HG03066 (cell line): ENCODE results near the gene GLIS1.
"Not testable (repeated sequence)": the region's sequence is repeated elsewhere in the genome, so short reads cannot be mapped to it uniquely, and the experiment has no call there.

Source experiments
- ATAC-seq: cut with Tn5 transposase; IDR thresholded peaks from one replicate; pipeline ENCODE4 v1.9.1; 2021; ENCODE audit warnings: low read depth; ENCODE audit not compliant: unreplicated experiment

The GLIS1 gene

DNA sequence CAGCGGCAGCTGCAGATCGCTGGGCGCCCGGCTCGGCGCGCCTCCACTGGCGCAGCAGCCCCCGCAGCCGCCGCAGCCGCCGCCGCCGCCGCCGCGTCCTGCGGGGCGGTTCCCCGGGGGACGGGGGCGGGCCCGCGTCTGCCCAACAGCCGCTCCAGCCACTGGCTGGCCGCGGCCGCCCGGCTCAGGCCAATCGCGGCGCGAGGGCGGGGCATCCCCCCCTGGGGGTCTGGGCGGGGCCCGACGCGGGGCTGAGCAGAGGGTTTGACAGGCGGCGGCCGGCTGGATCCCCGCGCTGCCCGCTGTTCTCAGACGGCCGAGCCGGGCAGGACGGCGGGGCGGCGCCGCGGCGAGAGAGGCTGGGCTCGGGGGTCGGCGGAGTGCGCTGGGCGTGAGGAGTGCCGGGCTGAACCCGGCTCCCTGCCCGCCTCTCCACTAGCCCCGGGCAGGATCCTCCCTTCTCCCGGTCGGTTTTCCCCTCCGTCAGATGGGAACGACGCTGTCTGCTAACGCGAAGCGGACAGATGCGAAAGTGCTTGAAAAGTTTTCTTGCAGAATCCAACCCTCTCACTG is at the start of gene GLIS1:
Gene GLIS1, minus strand, starts transcription at position 56 of the 573 bp plus-strand sequence. CDS start 1,100 bp downstream, outside the sequence.
- ATAC-seq, result peak; percentile 93

DNA sequence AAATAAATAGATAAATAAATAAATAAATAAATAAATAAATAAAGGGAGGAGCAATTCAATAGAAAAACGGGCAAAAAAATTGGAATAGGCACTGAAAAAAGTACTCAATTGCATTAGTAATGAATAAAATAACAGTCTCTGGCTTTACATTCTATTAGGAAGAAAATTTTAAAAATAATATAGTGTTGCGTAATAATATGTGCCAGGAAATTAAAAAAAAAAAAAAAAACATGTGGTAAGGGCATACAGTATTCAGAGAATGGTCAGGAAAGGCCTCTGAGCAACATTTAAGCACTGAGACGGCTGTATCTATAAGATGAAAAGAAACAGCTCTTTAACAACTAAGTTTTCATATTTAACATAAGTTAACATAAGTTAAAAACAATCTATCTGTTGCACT is 48.7 kb upstream of the GLIS1 start:
- ATAC-seq, result no peak

DNA sequence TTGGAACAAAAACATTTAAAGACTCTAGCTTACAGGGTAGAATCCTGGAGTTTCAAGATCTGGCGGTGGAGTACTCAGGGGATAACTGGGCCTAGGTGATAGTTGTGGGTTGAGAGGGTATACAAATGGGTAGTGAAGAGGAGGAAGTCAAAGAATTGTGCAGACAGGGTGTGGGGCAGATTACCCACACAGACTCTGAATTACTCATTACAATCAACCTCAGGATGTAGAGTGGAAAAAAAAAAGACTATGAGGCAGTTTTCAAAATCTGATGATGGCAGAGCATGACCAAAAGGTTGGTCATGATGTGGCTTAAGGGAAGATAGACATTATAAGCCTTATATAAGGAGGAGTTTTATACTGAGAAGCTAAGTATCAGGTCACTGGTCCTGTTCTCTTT is 44.1 kb upstream of the GLIS1 start:
- no peak for ATAC-seq

DNA sequence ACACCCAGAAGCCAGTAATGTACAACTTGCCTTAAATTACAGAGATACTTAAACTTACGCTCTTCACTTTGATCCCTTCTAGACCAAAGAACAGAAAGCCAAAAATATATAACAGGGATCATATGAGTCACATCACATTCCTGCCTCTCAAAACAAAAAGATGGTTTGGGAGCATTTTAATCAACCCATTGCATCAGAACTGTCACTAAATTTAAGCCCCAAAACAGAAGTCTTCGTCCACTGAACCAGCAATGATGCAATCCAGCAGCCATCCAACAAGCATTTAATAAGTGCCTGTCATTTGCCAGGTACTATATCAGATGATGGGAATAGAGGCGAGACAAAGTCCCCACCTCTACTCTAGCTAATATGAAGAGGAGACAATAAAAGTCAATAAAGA is 42.7 kb upstream of the GLIS1 start:
- ATAC-seq, result no peak

DNA sequence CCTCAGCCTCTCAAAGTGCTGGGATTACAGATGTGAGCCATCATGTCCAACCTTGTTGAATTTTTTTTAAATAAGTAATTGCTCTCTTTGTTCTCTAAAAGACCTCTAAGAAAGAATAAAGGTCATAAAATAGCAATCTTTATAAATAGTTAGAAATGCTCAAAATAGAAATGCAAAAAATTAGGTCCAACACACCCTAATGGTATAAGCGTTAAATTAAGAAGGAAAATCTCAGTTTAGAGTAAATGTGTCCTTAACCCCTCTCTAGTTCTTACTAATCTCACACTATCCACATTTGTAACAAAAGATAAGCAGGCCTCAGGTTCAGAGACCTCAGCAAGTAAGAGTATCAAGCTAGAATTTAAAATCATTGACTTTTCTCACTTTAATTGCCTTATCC is 38.3 kb upstream of the GLIS1 start:
- no peak for ATAC-seq

DNA sequence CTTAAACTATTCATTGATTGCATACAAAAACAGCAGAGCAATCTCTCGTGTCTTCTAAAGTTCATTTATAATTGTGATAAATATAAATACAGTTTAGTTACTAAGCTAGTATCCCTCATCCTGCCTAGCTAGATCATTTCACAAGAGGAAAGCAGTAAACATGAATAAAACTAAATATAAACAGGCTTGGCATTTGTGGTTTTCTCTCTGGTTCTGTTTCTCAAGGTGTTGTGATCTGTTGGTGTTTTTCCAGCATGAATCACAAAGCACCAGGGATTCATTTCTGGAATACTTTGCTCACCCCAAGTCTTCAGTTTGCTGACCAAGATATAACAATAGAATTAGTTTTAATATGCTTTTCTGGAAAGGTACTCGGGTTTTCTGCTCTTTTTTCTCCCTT is 32.7 kb upstream of the GLIS1 start:
- no peak for ATAC-seq

DNA sequence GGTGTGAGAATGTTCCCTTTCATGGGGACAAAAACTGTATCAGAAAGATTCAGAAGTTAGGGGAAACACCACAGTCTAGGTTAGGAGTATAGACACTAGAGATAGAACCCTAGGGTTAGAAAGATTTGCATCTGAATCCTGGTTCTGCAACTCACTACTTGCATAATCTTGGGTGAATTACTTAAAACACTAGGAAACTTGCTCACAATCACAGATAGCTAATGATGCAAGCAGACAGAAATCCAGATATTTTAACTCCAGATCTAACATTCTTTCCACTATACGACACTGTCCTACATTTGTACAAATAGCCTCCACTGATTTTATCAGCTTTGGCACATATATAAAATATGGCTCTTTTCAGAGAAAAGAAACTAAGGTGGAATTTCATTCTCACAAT is 30.8 kb upstream of the GLIS1 start:
- ATAC-seq, result no peak

DNA sequence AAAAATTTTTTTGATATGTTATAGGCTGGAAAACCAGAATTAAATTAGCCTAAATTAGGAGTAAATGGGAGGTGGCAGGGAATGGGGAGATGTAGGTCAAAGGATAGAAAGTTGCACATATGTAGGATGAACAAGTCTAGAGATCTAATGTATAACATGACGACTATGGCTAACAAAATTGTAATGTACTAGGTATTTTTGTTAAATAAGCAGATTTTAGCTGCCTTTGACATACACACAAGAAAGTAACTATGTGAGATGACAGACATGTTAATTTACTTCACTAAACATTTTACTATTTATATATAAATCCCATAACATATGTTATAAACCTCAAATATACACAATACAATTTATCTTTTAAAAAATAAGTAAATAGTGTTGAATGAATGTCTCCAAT is 30.2 kb upstream of the GLIS1 start:
- ATAC-seq, result no peak

DNA sequence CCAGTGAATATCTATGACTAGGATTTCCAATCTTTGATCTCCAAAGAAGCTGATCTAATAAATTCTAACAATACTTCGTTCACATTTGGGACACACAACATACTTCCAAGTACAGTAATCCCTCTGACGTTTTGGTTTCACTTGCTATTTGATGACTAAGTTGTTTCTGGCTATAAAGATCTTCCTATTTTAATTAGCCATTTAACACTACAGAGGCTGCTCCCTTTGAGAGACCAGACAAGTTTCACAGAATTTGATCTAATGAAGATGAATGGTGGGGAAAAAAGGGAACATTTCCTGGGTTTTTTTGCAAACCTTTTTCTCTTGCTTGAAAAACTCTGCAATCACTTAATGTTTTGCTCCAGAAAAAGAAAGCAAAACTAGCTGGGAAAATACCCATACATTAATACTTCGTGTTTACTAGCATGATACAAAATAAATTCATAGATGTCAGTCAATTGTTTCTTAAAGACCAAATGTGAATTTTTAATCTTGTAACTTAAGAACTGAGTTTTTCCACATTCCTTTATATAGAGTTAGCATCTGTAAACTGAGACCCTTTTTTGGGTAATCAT is 28.0 kb upstream of the GLIS1 start:
- ATAC-seq, result no peak

DNA sequence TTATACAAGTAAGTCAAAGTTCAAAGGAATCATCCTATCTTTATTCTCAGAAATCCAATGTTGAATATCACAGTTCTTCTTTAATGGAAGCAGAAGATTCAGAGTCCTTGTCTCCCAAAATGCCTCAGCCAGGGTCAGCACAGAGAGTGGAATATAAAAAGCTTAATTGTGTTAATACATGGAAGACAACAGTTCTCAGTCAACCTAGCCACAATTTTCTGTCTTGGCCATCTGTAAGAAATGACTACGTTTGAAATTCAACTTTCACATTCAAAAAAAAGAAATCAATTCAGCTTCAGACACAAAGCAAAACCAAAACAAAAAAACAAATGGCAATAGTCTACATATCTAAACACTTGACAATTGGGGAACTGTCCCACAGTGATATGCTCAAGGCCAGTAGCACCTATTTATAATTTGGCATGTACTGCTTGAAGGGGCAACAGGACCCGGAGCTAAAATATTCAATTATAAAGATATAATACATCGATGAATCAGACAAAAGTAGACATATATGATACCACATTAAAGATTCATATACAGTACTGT is 27.3 kb upstream of the GLIS1 start:
- no peak for ATAC-seq

DNA sequence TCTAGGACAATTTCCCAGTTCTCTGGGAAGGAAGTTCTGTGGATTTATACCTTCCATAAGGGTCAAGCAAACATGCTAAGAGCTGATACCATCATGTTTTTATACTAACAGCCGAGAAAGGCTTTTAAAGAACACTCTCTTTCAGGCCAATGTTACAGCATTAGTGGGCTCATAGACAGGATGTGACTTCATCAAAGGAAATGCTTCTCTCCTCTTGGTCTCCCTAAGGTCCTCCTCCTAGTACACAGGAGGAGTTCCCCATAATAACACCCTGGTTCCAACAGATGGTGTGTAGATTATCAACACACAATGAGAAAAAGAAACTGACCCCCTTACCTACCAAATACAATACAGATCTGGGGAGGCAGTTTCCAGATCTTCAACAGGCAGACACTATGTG is 26.7 kb upstream of the GLIS1 start:
- ATAC-seq, result no peak

DNA sequence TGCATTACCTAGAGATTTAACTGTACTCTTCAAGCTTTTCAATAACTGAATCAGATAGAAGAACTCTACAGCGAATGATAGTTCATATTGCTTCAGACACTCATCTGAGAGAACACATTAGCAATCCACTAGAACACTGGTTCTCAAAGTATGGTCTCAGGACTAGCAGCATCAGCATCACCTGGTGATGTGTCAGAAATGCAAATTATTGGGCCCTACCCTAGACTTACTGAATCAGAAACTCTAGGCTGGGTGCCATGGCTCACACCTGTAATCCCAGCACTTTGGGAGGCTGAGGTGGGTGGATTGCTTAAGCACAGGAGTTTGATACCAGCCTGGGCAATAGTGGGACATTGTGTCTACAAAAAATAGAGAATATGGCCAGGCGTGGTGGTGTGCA is 24.9 kb upstream of the GLIS1 start:
- ATAC-seq, result no peak

DNA sequence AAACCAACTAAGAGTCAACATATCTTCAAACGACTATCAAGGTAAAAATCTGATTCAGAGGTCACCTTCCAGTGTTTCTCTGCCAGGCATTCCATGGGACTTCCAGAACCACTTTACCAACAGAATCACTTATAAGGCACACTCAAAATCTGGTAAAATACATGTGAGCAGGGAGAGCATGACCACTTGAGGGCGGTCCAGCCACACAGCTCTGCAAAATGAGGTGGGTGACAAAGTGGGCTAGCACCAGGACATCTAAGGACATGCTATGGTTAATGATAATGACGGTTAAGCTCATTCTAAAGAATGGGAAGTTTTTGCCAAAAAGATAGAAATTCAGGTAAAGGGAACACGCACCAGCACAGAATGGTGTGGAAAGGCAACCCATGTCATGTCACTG is 24.5 kb upstream of the GLIS1 start:
- ATAC-seq, result no peak

DNA sequence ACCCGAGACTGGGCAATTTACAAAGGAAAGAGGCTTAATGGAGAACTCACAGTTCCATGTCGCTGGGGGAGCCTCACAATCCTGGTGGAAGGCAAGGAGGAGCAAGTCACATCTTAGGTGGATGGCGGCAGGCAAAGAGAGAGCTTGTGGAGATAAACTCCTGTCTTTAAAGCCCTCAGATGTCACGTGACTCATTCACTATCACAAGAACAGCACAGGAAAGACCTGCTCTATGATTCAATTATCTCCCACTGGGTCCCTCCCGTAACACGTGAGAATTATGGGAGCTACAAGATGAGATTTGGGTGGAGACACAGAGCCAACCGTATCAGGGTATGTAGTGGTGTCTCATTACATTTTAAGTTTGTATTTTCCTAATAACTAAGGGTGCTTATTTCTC is 21.5 kb upstream of the GLIS1 start:
- ATAC-seq, result not testable (repeated sequence)

DNA sequence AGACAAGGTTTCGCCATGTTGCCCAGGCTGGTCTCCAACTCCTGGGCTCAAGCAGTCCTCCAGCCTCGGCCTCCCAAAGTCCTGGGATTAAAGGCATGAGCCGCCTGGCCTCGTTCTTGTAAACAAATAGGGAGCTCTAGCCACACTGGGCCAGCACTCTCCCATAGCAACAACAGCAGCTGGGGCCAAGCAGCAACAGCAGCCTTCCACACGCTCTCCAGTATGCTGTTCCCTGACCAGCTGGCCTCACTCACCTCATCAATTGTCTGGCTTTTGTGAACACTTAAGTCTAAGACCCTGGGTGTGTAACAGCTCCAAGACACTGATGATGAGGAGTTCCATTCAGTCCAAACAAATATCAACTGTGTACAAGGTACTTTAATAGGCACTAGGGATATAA is 16.9 kb upstream of the GLIS1 start:
- ATAC-seq, result no peak

DNA sequence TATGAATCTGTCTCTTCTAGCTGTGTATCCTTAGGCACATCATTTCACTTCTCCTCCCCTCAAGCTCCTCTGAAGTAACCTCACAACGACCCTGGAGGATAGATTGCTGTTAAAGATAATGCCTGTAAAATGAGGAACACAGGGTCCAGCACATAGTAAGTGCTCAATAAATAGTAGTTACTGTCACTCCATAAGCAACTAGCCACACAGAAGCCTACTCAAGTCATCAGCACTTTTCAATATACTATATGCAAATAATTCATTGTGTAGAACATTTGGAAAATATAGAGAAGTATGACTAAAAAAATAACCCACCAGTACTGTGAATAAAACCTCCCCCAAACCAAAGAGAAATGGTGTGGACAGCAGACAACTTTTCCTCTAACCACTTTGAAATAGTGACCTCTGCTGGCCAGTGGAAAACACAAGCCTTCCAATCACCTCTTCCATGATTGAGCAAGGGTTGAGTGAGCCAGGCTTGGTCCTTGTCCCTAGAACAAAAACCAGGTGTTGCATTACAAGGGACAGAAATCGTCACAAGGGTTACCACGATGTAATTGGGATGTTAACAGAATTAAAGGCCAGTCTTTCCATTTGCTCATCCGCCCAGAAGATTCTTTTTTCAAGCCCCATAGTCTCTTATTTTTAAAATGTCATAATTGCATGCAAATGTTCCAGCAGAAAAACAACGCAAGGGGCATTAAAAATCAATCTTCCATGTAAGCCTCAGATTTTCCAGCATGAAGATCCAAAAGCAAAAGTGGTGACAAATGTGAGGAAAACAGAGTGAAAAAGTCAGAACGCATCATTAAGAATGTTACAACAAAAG is 15.7 kb upstream of the GLIS1 start:
- ATAC-seq, result no peak

DNA sequence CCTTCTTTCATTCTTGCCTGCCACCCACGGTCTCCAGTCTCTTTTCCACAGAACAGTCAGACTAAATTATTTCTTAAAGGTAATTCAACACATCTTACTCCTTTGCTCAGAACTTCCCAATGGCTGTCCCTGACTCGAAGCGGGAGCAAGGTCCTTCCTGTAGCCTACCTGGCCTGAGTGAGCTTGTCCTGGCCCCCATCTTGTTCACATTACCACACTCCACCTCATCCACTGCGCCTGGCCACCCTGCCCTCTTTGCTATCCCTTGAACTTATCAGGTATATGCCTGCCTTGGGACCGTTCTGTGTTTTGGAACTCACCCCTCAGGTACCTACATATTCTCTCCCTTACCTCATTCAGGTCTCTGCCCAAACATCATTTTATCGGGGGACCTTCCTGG is 13.3 kb upstream of the GLIS1 start:
- ATAC-seq, result no peak

DNA sequence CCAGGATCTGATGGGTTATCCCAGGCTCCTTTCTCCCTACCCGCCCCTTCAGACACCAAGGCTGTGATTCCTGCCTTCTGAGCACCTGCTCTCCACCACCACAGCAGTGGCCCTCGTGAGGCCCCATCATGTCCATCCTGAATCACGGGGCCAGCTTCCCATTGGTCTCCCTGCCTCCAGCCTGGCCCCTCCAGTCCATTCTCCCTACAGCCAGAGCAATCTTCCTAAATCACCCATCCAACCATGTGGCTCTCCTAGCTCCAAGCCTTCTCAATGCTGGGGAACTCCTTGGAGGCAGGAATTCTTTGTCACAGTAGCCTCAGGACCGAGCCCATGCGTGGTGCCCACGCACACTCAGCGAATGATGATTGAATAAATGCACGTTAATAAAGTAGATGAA is 8.9 kb upstream of the GLIS1 start:
- no peak for ATAC-seq

DNA sequence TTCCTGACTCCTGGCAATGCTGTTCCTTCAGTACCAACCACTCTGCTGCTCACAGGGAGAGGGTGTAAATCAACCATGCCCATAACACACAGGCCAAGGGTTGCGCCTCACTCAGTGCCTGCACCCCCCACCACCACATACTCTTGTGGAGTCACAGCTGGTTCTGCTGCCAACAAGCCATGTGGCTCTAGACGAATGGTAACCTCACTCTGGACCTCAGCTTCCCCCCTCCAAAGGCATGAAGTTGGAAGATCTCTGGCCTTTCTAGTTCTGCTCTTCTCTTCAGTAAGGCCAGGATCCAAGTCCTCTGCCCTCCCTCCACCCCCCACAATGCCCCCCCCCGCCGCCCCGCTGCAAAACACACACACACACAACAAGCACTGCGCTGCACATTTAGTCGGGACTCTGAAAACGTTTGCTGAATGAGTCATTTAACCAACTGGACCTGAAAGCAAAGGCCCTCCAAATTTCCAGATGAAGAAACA is 1.7 kb upstream of the GLIS1 start:
- ATAC-seq, result no peak

DNA sequence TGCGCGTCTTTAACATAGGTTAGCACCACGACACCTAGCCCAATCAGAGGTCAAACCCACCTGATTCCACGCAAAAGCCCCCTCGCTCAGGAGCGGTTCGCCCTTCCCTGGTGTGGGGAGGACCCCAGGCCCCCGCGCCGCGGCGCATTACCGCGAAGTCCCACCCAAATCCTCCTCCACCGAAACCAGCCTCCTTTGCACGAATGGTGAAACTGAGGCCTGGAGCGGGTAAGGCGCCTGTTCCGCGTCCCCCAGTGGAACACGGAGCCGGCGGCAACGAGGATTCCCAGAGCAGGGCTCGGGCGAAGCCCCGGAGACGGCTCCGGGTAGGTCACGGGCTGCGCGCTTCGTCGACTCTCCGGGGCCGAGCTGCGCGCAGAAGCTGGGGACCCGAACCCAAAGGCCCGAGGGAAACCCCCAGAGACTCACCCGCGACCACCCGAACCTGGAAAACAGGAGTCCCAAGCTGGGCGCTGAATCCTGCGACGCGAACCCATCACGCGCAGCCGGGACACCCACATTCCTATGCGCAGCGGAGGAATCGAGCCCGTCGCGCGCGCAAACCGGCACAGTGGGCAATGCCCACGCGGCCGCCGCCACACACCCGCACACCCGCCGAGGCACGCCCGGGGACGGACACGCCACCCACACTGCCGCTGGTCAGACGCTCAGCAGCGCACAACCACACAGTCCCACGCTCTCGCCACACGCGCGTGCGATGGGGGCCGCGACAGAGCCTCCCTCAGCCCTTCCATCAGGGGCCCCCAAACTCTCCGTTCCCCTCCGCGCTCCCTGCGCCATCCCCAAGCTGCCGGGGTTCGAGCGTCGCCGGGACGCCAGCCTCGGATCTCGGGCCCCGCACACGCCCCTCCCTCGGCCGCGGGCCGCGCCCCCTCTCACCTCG is 507 bp downstream of the GLIS1 start:
- peak; percentile 18 for ATAC-seq
